CD4-positive, alpha-beta T cell (primary cell): ENCODE data around the gene TFR2. TPM values are rescaled to one million over a fixed set of nuclear protein-coding genes. Genes with fewer than 3 reads are reported as not detected.

Source experiments
- ATAC-seq: fragments of 200-7000 bp; cut with Tn5 transposase; one replicate; pipeline ENCODE4 v1.10.0; 2022; ENCODE audit warnings: mild to moderate bottlenecking; ENCODE audit not compliant: poor library complexity
- CTCF ChIA-PET: fragments of 350-600 bp; sonication (Branson Sonifier 250); formaldehyde crosslinking; loops from one replicate; lab custom pipeline; 2021; ENCODE audit warnings: antibody characterized with exemption, inconsistent platforms; lab: Charles Lee
- POLR2A ChIA-PET: fragments of 350-600 bp; sonication (Branson Sonifier 250); formaldehyde crosslinking; loops from one replicate; lab custom pipeline; 2021; ENCODE audit warnings: antibody characterized with exemption, inconsistent platforms; lab: Charles Lee
- DNase-seq, 14 experiments: peaks; one replicate each; pipeline ENCODE4 v3.0.0-alpha.2; 2013 to 2020; ENCODE audit warnings: mixed read lengths in 2 of 14
- H3K27ac ChIP-seq, 2 donors: one replicate each; pipeline versions ENCODE4 v1.5.1 to v1.7.0; 2013; ENCODE audit warnings: low read length in 2 of 2, low read depth in 1 of 2, mild to moderate bottlenecking in 1 of 2
- H3K27me3 ChIP-seq, 2 experiments: 1 replicate in 1 of 2; 2 replicates in 1 of 2; pipeline versions ENCODE4 v1.6.1 to v1.7.0; 2013; ENCODE audit warnings: low read length in 2 of 2, control low read depth in 1 of 2, mild to moderate bottlenecking in 1 of 2, moderate library complexity in 1 of 2; ENCODE audit not compliant: insufficient read depth in 2 of 2, control insufficient read depth in 1 of 2
- H3K36me3 ChIP-seq: one replicate; pipeline ENCODE4 v1.6.1; 2013; ENCODE audit warnings: low read length, control low read depth; ENCODE audit not compliant: insufficient read depth
- H3K4me1 ChIP-seq: one replicate; pipeline ENCODE4 v1.6.1; 2013; ENCODE audit warnings: low read length, control low read depth; ENCODE audit not compliant: insufficient read depth
- H3K4me3 ChIP-seq: one replicate; pipeline ENCODE4 v1.5.1; 2013; ENCODE audit warnings: mild to moderate bottlenecking, low read length, moderate library complexity
- H3K9me3 ChIP-seq, 2 experiments: 1 replicate in 1 of 2; 2 replicates in 1 of 2; pipeline versions ENCODE4 v1.6.1 to v1.7.0; 2013; ENCODE audit warnings: low read length in 2 of 2, mild to moderate bottlenecking in 2 of 2, control low read depth in 1 of 2, moderate library complexity in 1 of 2; ENCODE audit not compliant: control insufficient read depth in 1 of 2, insufficient read depth in 1 of 2
- H3K27ac Mint-ChIP-seq: one replicate; pipeline ENCODE4 v1.8.0; 2020; ENCODE audit warnings: mixed read lengths
- H3K27me3 Mint-ChIP-seq: one replicate; pipeline ENCODE4 v1.8.0; 2021; ENCODE audit warnings: mixed read lengths
- H3K36me3 Mint-ChIP-seq: one replicate; pipeline ENCODE4 v1.8.0; 2021; ENCODE audit warnings: low read depth, mixed read lengths
- H3K4me1 Mint-ChIP-seq: one replicate; pipeline ENCODE4 v1.8.0; 2021; ENCODE audit warnings: low read depth, mixed read lengths
- H3K4me3 Mint-ChIP-seq: one replicate; pipeline ENCODE4 v1.8.0; 2020; ENCODE audit warnings: mild to moderate bottlenecking, mixed read lengths
- H3K9me3 Mint-ChIP-seq: one replicate; pipeline ENCODE4 v1.8.0; 2020; ENCODE audit warnings: mixed read lengths
- intact Hi-C, 2 experiments: fragments of 100-400 bp; cut with DNase I in 1 of 2; cut with micrococcal nuclease in 1 of 2; formaldehyde crosslinking; loops; one replicate each; pipeline versions ENCODE4 v1.15.1 to v1.9.0; 2023 to 2025; cut with DNase I, micrococcal nuclease
- total RNA-seq, 174 experiments: library from RNA in 2 of 174; stranded (reverse) in 2 of 174; gene quantifications; one replicate each; pipeline ENCODE4 v1.2.3 and lab custom pipeline; 2021 to 2026
- TF ChIP-seq, protein P1 (sequence below): fragments of 200-600 bp; IDR thresholded peaks from one replicate; pipeline ENCODE4 v1.8.0; 2022; ENCODE audit warnings: antibody characterized with exemption, mild to moderate bottlenecking

The TFR2 gene
- total RNA-seq, 2 experiments from 2014 or later, result 1.7 to 2.3 TPM

DNA sequence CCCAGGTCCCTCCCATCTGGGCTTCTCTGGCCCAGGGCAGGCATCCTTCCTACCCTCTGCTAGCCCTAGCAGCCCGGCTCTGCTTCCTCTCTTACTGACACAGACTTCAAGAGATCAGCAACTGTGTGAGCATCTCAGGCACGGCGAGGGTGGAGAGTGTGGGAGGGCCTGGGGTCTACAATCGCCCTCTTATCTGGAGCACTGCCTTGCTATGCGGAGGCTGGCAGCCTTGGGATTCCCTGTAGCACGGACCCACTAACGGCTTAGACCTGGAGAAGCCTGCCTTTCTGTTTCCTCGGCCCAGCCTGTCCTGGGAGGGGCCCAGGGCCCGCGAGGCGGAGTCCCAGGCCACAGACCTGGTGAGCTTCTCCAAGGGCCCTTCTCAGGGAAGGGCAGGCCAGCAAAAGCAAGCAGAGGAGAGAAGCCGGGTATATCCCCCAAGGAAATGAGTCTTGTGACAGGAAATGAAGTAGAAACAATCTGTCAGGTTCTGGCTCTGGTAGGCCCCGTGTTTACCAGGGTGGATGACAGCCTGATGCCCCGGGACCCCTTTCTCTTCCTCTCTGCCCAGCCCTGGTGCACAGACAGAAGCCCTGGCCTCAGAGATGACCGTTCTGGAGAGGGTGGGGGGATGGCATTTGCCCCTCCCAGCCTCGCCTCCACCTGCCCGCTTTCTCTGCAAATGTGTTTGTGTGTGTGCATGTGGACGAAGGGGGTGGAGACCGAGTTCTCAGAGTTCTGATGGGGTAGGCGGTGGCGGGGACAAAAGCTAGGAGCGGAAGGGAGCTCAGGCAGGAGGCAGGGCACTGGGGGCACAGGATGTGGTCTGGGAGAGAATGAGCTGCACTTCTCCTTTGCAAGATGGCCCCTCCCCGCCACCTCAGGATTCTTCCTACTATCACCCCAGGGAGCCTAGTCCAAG lies 58.0 kb downstream of the TFR2 start:
- ATAC-seq (peak; percentile 7), DNase-seq (peak in 13 of 14 experiments; percentile 39 to 89 (median 66))
- Histone ChIP-seq H3K9me3 (no peaks in the 10 kb centered on the region), H3K4me1 (peaks cover 65% of the 10 kb centered on the region), H3K27me3 (no peaks in the 10 kb centered on the region), H3K27ac (peak overlapping the region; percentile 93 to 96), H3K36me3 (peaks cover 45% of the 10 kb centered on the region), H3K4me3 (peak overlapping the region; percentile 95)
- intact Hi-C loops, result loop anchor here (1.0 to 2.0 kb wide), 5 partner anchors 13 to 93 kb away; partner anchors contain the start of gene PCOLCE (in 1 of the 2)
- H3K9me3 Mint-ChIP-seq, result no peaks in the 10 kb centered on the region
- H3K4me3 Mint-ChIP-seq, result peak overlapping the region; percentile 97
- ChIA-PET CTCF (interaction anchor here (1.1 to 2.2 kb wide), 2 partner anchors 19 to 49 kb away, joined by 4 to 5 read pairs; no protein-coding TSS in a partner anchor), POLR2A (interaction anchor here (0.6 to 4.9 kb wide), 23 partner anchors 11 to 482 kb away, joined by 3 to 113 read pairs (median 12); partner anchors contain the start of genes AGFG2, AP4M1, GAL3ST4 and GIGYF1)
- peaks cover 22% of the 10 kb centered on the region for H3K36me3 Mint-ChIP-seq
- TF ChIP-seq, protein P1, sequence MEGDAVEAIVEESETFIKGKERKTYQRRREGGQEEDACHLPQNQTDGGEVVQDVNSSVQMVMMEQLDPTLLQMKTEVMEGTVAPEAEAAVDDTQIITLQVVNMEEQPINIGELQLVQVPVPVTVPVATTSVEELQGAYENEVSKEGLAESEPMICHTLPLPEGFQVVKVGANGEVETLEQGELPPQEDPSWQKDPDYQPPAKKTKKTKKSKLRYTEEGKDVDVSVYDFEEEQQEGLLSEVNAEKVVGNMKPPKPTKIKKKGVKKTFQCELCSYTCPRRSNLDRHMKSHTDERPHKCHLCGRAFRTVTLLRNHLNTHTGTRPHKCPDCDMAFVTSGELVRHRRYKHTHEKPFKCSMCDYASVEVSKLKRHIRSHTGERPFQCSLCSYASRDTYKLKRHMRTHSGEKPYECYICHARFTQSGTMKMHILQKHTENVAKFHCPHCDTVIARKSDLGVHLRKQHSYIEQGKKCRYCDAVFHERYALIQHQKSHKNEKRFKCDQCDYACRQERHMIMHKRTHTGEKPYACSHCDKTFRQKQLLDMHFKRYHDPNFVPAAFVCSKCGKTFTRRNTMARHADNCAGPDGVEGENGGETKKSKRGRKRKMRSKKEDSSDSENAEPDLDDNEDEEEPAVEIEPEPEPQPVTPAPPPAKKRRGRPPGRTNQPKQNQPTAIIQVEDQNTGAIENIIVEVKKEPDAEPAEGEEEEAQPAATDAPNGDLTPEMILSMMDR, result no peak
- no peaks in the 10 kb centered on the region for H3K27me3 Mint-ChIP-seq
- H3K4me1 Mint-ChIP-seq, result peaks cover 32% of the 10 kb centered on the region
- no peak overlapping the region for H3K27ac Mint-ChIP-seq

DNA sequence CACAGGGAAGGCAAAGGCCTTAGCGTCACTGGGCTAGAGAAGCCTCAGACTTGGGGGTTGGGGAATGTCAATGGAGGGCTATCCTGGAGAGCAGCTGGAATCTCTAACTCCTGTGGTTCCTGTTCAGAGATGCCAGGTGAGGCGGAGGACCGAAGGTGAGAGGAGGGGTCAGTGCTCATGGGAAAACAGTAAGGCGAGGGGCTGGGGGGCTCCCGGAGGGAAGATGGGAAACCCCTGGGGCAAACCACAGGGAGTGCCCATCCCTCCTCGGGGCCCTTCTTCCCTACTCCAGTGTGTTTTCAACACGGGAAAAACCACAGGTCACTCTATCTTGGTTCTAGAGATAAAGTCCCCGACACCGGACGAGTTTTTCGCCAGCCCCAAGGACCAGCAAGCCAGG lies 58.7 kb downstream of the TFR2 start:
- TF ChIP-seq, protein P1, result no peak
- Mint-ChIP-seq H3K9me3 (no peaks in the 10 kb centered on the region), H3K27ac (no peak overlapping the region), H3K27me3 (no peaks in the 10 kb centered on the region), H3K4me3 (peak overlapping the region; percentile 97), H3K4me1 (peaks cover 28% of the 10 kb centered on the region), H3K36me3 (peaks cover 22% of the 10 kb centered on the region)
- ChIA-PET POLR2A (interaction anchor here (0.8 to 4.9 kb wide), 13 partner anchors 10 to 415 kb away, joined by 3 to 113 read pairs (median 48); partner anchors contain the start of genes AGFG2, GAL3ST4, GNB2 and MEPCE), CTCF (no interaction called here)
- H3K9me3 ChIP-seq, result no peaks in the 10 kb centered on the region
- H3K4me1 ChIP-seq, result peaks cover 63% of the 10 kb centered on the region
- DNase-seq, result no peak
- no peaks in the 10 kb centered on the region for H3K27me3 ChIP-seq
- no peak for ATAC-seq
- peak overlapping the region; percentile 95 for H3K4me3 ChIP-seq
- peak overlapping the region; percentile 93 to 96 for H3K27ac ChIP-seq
- intact Hi-C loops, result loop anchor here (1.0 to 2.0 kb wide), 4 partner anchors 12 to 94 kb away; partner anchors contain the start of gene PCOLCE (in 1 of the 2)
- peaks cover 53% of the 10 kb centered on the region for H3K36me3 ChIP-seq

DNA sequence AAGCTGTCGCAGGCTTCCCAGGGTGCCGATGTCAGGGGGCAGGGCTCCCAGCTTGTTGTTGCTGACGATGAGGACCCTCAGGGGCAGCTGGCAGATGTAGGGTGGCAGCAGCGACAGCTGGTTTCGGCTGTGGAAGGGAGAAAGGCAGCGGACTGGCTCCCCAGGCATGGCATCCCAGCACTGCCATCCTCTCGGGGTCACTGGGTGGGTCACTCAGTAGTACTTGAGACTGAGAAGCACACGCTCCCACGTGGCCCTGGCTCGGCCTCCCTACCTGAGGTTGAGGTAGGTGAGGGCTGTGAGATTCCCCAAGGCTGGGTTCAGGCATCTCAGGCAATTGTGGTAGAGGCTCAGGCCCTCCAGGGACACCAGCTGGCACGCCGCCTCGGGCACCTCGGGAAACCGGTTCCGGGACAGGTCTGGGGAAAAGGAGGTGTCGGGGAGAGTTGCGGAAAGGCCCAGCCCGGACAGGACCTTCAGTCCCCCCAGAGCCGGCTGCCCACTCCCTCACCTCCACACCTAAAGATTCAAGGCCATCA lies 59.2 kb downstream of the TFR2 start:
- CTCF ChIA-PET, result no interaction called here

More for the DNA sequence above, 59.2 kb downstream of the TFR2 start:
- Histone ChIP-seq H3K27ac (peak overlapping the region; percentile 93 to 96), H3K27me3 (no peaks in the 10 kb centered on the region), H3K36me3 (peaks cover 58% of the 10 kb centered on the region), H3K9me3 (no peaks in the 10 kb centered on the region), H3K4me1 (peaks cover 61% of the 10 kb centered on the region), H3K4me3 (peak overlapping the region; percentile 95)
- Mint-ChIP-seq H3K27ac (no peak overlapping the region), H3K4me3 (peak overlapping the region; percentile 97), H3K36me3 (peaks cover 22% of the 10 kb centered on the region), H3K27me3 (no peaks in the 10 kb centered on the region), H3K9me3 (no peaks in the 10 kb centered on the region), H3K4me1 (peaks cover 28% of the 10 kb centered on the region)
- ATAC-seq, result no peak
- intact Hi-C loops, result loop anchor here in 1 of 2 experiments (2.0 kb wide), 3 partner anchors 17 to 95 kb away; partner anchors contain the start of gene PCOLCE
- TF ChIP-seq, protein P1, result no peak
- peak in 1 of 14 experiments; percentile 26 for DNase-seq
- POLR2A ChIA-PET, result interaction anchor here (0.8 to 1.4 kb wide), 4 partner anchors 10 to 414 kb away, joined by 3 to 6 read pairs (median 3); partner anchors contain the start of genes AGFG2, GAL3ST4 and MOSPD3
